ENCODE results near the gene APOC4.

DNA sequence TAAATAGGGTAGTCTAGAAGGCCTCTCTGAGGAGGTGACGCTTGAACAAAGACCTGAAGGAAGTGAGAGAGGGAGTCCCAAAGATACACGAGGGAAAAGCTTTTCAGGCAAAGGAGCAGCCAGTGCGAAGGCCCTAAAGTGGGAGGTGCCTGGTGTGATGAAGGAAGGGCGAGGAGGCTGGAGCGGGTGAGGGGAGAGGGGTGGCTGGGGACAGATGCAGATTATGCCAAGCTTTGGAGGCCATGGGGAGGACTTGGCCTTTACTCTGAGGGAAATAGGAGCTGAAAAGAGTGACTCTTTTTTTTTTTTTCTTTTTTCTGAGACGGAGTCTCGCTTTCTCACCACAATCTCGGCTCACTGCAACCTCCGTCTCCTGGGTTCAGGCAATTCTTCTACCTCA, 16.1 kb downstream of the APOC4 start:
- TF ChIP-seq, protein P1, sequence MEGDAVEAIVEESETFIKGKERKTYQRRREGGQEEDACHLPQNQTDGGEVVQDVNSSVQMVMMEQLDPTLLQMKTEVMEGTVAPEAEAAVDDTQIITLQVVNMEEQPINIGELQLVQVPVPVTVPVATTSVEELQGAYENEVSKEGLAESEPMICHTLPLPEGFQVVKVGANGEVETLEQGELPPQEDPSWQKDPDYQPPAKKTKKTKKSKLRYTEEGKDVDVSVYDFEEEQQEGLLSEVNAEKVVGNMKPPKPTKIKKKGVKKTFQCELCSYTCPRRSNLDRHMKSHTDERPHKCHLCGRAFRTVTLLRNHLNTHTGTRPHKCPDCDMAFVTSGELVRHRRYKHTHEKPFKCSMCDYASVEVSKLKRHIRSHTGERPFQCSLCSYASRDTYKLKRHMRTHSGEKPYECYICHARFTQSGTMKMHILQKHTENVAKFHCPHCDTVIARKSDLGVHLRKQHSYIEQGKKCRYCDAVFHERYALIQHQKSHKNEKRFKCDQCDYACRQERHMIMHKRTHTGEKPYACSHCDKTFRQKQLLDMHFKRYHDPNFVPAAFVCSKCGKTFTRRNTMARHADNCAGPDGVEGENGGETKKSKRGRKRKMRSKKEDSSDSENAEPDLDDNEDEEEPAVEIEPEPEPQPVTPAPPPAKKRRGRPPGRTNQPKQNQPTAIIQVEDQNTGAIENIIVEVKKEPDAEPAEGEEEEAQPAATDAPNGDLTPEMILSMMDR (IDR thresholded peaks at IDR 0.05) = no peak
- TF ChIP-seq POLR2AphosphoS5 (IDR thresholded peaks at IDR 0.05) (no peak), POLR2A (IDR thresholded peaks at IDR 0.05) (no peak), EP300 (IDR thresholded peaks at IDR 0.05) (no peak)
